ENCODE data around the gene ULK2.
"Not testable (repeated sequence)": the region's sequence is repeated elsewhere in the genome, so short reads cannot be mapped to it uniquely, and the experiment has no call there.

ULK2 gene

GRCh38 chr17:19766016-19766415 lies 101.7 kb downstream of the ULK2 start:
- no peak for DNase-seq

- DNase-seq, result not testable (repeated sequence)
These were observed 103.7 kb downstream of the ULK2 start for GRCh38 chr17:19763991-19764390.

- DNase-seq, result no peak
These were observed 104.3 kb downstream of the ULK2 start for GRCh38 chr17:19763416-19763815.

GRCh38 chr17:19762515-19762961 lies 105.2 kb downstream of the ULK2 start:
- peak; percentile 70 for DNase-seq

GRCh38 chr17:19760746-19761145 lies 107.0 kb downstream of the ULK2 start:
- no peak for DNase-seq

- no peak for DNase-seq
These were observed 107.9 kb downstream of the ULK2 start for GRCh38 chr17:19759568-19760549.

- no peak for DNase-seq
These were observed 110.1 kb downstream of the ULK2 start for GRCh38 chr17:19757536-19758180.

- no peak for DNase-seq
These were observed 111.2 kb downstream of the ULK2 start for GRCh38 chr17:19756546-19756945.

- DNase-seq, result no peak
These were observed 111.8 kb downstream of the ULK2 start for GRCh38 chr17:19755821-19756510.

- DNase-seq, result no peak
These were observed 112.3 kb downstream of the ULK2 start for GRCh38 chr17:19755392-19755791.

- DNase-seq, result peak; percentile 51
These were observed 113.9 kb downstream of the ULK2 start for GRCh38 chr17:19753661-19754463.

- DNase-seq, result peak; percentile 80
These were observed 114.7 kb downstream of the ULK2 start for GRCh38 chr17:19753051-19753509.

GRCh38 chr17:19752216-19753050 lies 115.3 kb downstream of the ULK2 start:
- DNase-seq, result no peak

GRCh38 chr17:19750835-19751234 lies 116.9 kb downstream of the ULK2 start:
- DNase-seq, result no peak

- DNase-seq, result no peak
These were observed 117.6 kb downstream of the ULK2 start for GRCh38 chr17:19750020-19750572.

- DNase-seq, result no peak
These were observed 118.9 kb downstream of the ULK2 start for GRCh38 chr17:19748807-19749193.

- DNase-seq, result no peak
These were observed 119.6 kb downstream of the ULK2 start, which contains the start of gene ALDH3A1 for GRCh38 chr17:19747829-19748806. Gene ALDH3A1 (minus strand): TSS chr17:19748298. CDS start chr17:19745129, 3,169 bp downstream.

GRCh38 chr17:19747159-19747719 lies 120.5 kb downstream of the ULK2 start:
- no peak for DNase-seq

GRCh38 chr17:19746517-19746916 lies 121.2 kb downstream of the ULK2 start:
- DNase-seq, result no peak
